ENCODE results near the gene MYD88. TPM values are rescaled to one million over a fixed set of nuclear protein-coding genes. Genes with fewer than 3 reads are reported as not detected.
A peak's percentile ranks its signal among the peaks of the same experiment; 100 is the strongest.

MYD88 gene
- total RNA-seq, 1 experiment from 2014 or later: 32.7 TPM

GRCh38 chr3:38127611-38128302 is 10.7 kb upstream of the MYD88 start:
- Histone ChIP-seq H3K27me3 (ENCODE audit: control insufficient read depth, insufficient read depth, low read length) (no peaks in the 10 kb centered on the region), H3K4me1 (ENCODE audit: control insufficient read depth, insufficient read depth, low read length) (no peaks in the 10 kb centered on the region), H3K4me3 (ENCODE audit: low read depth in 2 of 2, low read length in 2 of 2) (no peak overlapping the region), H3K9me3 (ENCODE audit: control insufficient read depth, insufficient read depth, low read depth, low read length) (no peaks in the 10 kb centered on the region), H3K36me3 (ENCODE audit: control insufficient read depth, insufficient read depth, low read length) (peaks cover 2% of the 10 kb centered on the region), H3K27ac (ENCODE audit: low read length) (no peak overlapping the region)
- no TSS peak for BruUV-seq (replicated peaks)
- ChIA-PET POLR2A (interaction anchor here (0.8 kb wide), 1 partner anchor 11 kb away, joined by 4 read pairs; no protein-coding TSS in a partner anchor), CTCF (no interaction called here)
- 0 out of 2 replicates have a peak, but pooled peaks have one; percentile 34 for ATAC-seq
- intact Hi-C loops (cut with micrococcal nuclease; ENCODE audit: unreplicated experiment) (no loop called here), in situ Hi-C loops (cut with HindIII; ENCODE audit: low pct_unique_long_range_greater_than_20kb, low sequenced_read_pairs) (no loop called here)
- no peak for DNase-seq (ENCODE audit: low read depth, low spot score)
- TF ChIP-seq POLR2AphosphoS5 (IDR thresholded peaks at IDR 0.05; ENCODE audit: low read depth, low read length): no peak
- no peak for TF ChIP-seq CTCF (IDR thresholded peaks at IDR 0.05)
- no peak for TF ChIP-seq SIN3A (IDR thresholded peaks at IDR 0.05; ENCODE audit: borderline replicate concordance, insufficient read depth, low read depth, low read length)
- TF ChIP-seq TCF7L2 (IDR thresholded peaks at IDR 0.05; ENCODE audit: low read depth, low read length): no peak
- TF ChIP-seq REST (IDR thresholded peaks at IDR 0.05; ENCODE audit: insufficient read depth in 1 of 2, low read depth in 2 of 2, low read length in 1 of 2): no peak

- peaks cover 2% of the 10 kb centered on the region for H3K36me3 ChIP-seq (ENCODE audit: control insufficient read depth, insufficient read depth, low read length)
- no peaks in the 10 kb centered on the region for H3K9me3 ChIP-seq (ENCODE audit: control insufficient read depth, insufficient read depth, low read depth, low read length)
- TF ChIP-seq CTCF (IDR thresholded peaks at IDR 0.05) (no peak), SIN3A (IDR thresholded peaks at IDR 0.05; ENCODE audit: borderline replicate concordance, insufficient read depth, low read depth, low read length) (no peak), TCF7L2 (IDR thresholded peaks at IDR 0.05; ENCODE audit: low read depth, low read length) (no peak), REST (IDR thresholded peaks at IDR 0.05; ENCODE audit: insufficient read depth in 1 of 2, low read depth in 2 of 2, low read length in 1 of 2) (no peak), POLR2AphosphoS5 (IDR thresholded peaks at IDR 0.05; ENCODE audit: low read depth, low read length) (no peak)
- POLR2A ChIA-PET: interaction anchor here (0.6 to 0.8 kb wide), 2 partner anchors 9 to 11 kb away, joined by 4 to 6 read pairs; no protein-coding TSS in a partner anchor
- no peak overlapping the region for H3K4me3 ChIP-seq (ENCODE audit: low read depth in 2 of 2, low read length in 2 of 2)
- no peaks in the 10 kb centered on the region for H3K27me3 ChIP-seq (ENCODE audit: control insufficient read depth, insufficient read depth, low read length)
- intact Hi-C loops (cut with micrococcal nuclease; ENCODE audit: unreplicated experiment) (no loop called here), in situ Hi-C loops (cut with HindIII; ENCODE audit: low pct_unique_long_range_greater_than_20kb, low sequenced_read_pairs) (no loop called here)
- no peaks in the 10 kb centered on the region for H3K4me1 ChIP-seq (ENCODE audit: control insufficient read depth, insufficient read depth, low read length)
- BruUV-seq (replicated peaks): no TSS peak
- H3K27ac ChIP-seq (ENCODE audit: low read length): no peak overlapping the region
- CTCF ChIA-PET: no interaction called here
- DNase-seq (ENCODE audit: low read depth, low spot score) (no peak), ATAC-seq (no peak)
Measured at GRCh38 chr3:38128303-38128655, 10.2 kb upstream of the MYD88 start.
